Measurements from ENCODE around the gene OGFOD3. TPM values are rescaled to one million over a fixed set of nuclear protein-coding genes. Genes with fewer than 3 reads are reported as not detected.

OGFOD3 gene
- total RNA-seq, 4 donors from 2014 or later = 7.9 to 27.5 (median 25.9) TPM

DNA sequence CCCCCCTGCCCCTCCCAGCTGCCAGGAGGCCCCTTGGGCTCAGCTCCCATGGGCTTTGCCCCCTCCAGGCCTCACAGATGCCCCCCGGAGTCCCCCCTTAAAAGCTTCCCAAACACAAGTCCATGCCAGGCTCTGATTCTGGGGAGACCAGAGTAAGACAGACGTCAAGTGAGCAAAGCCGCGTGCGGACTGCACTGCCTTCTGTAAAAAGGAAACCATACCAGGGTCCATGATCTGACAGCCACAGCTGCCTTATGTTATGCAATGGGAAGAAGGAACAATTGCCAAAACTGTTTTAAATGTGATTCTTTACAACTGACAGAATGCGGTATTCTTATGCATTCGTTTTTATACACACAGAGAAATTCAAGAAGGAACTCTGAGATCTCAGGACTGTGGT, 18.2 kb downstream of the OGFOD3 start:
- H3K9me3 ChIP-seq = no peaks in the 10 kb centered on the region
- in situ Hi-C loops (cut with MboI; ENCODE audit: low pct_ligation_motif_present in 1 of 4, low pct_unique_long_range_greater_than_20kb in 1 of 4, low sequenced_read_pairs in 3 of 4) = no loop called here
- H3K4me3 ChIP-seq = no peak overlapping the region
- no peaks in the 10 kb centered on the region for H3K36me3 ChIP-seq
- no peak overlapping the region for H3K27ac ChIP-seq
- intact Hi-C loops (cut with DNase I; ENCODE audit: low total_unique reads) = no loop called here
- peaks cover 0 to 7% (median 0%) of the 10 kb centered on the region in 4 donors for H3K4me1 ChIP-seq
- no peaks in the 10 kb centered on the region for H3K27me3 ChIP-seq
- TF ChIP-seq POLR2A (IDR thresholded peaks at IDR 0.05) = no peak
- TF ChIP-seq, protein P1, sequence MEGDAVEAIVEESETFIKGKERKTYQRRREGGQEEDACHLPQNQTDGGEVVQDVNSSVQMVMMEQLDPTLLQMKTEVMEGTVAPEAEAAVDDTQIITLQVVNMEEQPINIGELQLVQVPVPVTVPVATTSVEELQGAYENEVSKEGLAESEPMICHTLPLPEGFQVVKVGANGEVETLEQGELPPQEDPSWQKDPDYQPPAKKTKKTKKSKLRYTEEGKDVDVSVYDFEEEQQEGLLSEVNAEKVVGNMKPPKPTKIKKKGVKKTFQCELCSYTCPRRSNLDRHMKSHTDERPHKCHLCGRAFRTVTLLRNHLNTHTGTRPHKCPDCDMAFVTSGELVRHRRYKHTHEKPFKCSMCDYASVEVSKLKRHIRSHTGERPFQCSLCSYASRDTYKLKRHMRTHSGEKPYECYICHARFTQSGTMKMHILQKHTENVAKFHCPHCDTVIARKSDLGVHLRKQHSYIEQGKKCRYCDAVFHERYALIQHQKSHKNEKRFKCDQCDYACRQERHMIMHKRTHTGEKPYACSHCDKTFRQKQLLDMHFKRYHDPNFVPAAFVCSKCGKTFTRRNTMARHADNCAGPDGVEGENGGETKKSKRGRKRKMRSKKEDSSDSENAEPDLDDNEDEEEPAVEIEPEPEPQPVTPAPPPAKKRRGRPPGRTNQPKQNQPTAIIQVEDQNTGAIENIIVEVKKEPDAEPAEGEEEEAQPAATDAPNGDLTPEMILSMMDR (IDR thresholded peaks at IDR 0.05) = no peak
- TF ChIP-seq POLR2AphosphoS5 (IDR thresholded peaks at IDR 0.05) = no peak
- TF ChIP-seq EP300 (IDR thresholded peaks at IDR 0.05; ENCODE audit: low read depth) = no peak
- WGBS, 2 donors (ENCODE audit: low coverage in 1 of 2) = 66 to 84% methylated on average over 2 to 7 of the region's 7 CpGs
- DNase-seq = no peak

DNA sequence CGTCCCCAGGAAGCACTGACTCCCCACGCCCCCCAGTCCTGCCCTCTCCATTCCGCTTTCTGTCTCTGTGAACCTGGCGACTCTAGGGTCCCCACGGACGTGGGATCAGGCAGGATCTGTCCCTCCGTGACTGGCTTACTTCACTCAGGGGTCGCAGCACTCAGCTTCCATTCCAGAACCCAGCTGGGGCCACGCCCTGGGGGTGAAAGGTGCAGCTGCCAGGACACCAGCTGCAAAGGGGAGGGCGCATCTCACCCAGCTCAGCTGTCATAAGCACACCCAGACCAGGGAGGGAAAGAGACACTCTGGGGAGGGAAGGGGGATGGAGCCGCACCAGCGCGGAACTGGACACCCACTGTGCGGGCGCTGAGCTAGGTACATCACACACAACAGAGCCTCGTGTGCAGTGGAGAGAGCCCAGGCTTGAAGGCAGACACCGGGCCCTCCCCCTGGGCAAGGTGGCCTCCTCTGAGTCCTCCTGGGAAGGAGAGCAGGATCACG, 18.7 kb downstream of the OGFOD3 start:
- H3K36me3 ChIP-seq = no peaks in the 10 kb centered on the region
- H3K27me3 ChIP-seq = no peaks in the 10 kb centered on the region
- 88 to 90% methylated on average over 2 to 16 of the region's 18 CpGs for WGBS, 2 donors (ENCODE audit: low coverage in 1 of 2)
- DNase-seq = no peak
- in situ Hi-C loops (cut with MboI; ENCODE audit: low pct_ligation_motif_present in 1 of 4, low pct_unique_long_range_greater_than_20kb in 1 of 4, low sequenced_read_pairs in 3 of 4) = no loop called here
- no peak overlapping the region for H3K27ac ChIP-seq
- peaks cover 0 to 7% (median 0%) of the 10 kb centered on the region in 4 donors for H3K4me1 ChIP-seq
- no peak overlapping the region for H3K4me3 ChIP-seq
- H3K9me3 ChIP-seq = no peaks in the 10 kb centered on the region
- TF ChIP-seq, protein P1 (IDR thresholded peaks at IDR 0.05) = no peak
- TF ChIP-seq POLR2A (IDR thresholded peaks at IDR 0.05) (no peak), EP300 (IDR thresholded peaks at IDR 0.05; ENCODE audit: low read depth) (no peak), POLR2AphosphoS5 (IDR thresholded peaks at IDR 0.05) (no peak)
- intact Hi-C loops (cut with DNase I; ENCODE audit: low total_unique reads) = no loop called here

DNA sequence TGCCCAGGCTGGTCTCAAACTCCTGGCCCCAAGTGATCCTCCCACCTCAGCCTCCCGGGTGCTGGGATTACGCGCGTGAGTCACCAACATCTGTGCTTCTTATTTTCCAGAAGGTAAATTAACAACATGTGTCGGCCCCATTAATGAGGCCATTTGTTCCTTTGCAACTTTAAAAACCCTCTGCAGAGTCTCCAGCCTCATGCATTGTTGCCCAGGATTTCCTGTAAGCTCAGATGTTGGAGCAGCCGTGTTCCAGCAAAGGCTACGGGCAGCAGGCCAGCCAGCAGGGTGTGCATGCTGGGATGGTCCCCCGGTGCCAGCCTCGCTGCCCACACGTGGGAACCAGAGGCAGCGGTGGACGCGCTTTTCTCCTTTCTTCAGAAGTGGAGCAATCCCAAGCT, 19.3 kb downstream of the OGFOD3 start:
- no peak for DNase-seq
- intact Hi-C loops (cut with DNase I; ENCODE audit: low total_unique reads) (no loop called here), in situ Hi-C loops (cut with MboI; ENCODE audit: low pct_ligation_motif_present in 1 of 4, low pct_unique_long_range_greater_than_20kb in 1 of 4, low sequenced_read_pairs in 3 of 4) (no loop called here)
- Histone ChIP-seq H3K4me3 (no peak overlapping the region), H3K27ac (no peak overlapping the region), H3K36me3 (no peaks in the 10 kb centered on the region), H3K9me3 (no peaks in the 10 kb centered on the region), H3K27me3 (no peaks in the 10 kb centered on the region), H3K4me1 (peaks cover 0 to 7% (median 0%) of the 10 kb centered on the region in 4 donors)
- TF ChIP-seq POLR2AphosphoS5 (IDR thresholded peaks at IDR 0.05) (no peak), POLR2A (IDR thresholded peaks at IDR 0.05) (no peak), EP300 (IDR thresholded peaks at IDR 0.05; ENCODE audit: low read depth) (no peak)
- TF ChIP-seq, protein P1 (IDR thresholded peaks at IDR 0.05) = no peak
- 79 to 95% methylated on average over 7 to 13 of the region's 13 CpGs for WGBS, 2 donors (ENCODE audit: low coverage in 1 of 2)

DNA sequence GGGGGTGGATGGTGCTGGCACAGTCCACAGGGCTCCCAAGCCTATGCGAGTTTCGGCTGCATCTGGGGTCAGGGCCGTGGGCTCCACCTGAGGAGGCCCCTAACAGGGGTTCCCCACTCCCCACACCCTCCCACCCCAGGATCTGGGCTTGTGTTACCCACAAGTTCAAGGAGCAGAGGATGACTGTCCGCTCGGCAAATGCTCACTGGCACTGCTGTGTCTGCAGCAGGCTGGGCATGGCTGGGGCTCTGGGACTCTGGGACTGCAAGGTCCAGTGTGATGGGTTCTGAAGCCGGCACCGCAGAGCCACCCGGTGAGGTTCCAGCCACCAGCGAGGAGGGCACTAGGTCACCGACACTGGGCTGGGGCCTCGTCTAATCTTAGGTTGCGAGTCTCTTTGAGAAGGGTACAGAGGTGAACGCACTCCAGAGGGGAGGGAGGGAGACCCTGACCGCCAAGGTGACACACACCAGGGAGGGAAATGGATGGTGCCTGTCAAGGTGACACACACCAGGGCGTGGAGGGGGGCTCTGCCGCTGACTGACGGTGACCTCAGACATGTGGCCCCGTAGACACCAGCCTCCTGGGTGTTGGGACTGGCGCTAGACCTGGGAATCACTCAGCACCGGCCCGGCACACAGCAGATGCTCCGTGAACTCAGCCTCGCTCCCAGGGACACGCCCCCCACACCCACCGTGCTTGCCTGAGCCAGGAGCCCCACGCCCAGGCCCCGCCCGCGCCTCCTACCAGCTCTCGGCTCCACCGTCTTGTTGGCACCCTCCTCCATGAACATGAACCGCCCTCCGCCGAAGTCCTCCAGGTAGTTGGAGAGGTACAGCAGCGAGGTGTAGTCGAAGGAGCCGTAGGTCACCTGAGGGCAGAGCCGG, 20.7 kb downstream of the OGFOD3 start:
- peak; percentile 31 for DNase-seq
- TF ChIP-seq EP300 (IDR thresholded peaks at IDR 0.05; ENCODE audit: low read depth) (no peak), POLR2AphosphoS5 (IDR thresholded peaks at IDR 0.05) (no peak), POLR2A (IDR thresholded peaks at IDR 0.05) (no peak)
- TF ChIP-seq, protein P1 (IDR thresholded peaks at IDR 0.05) = no peak
- H3K4me3 ChIP-seq = no peak overlapping the region
- in situ Hi-C loops (cut with MboI; ENCODE audit: low pct_ligation_motif_present in 1 of 4, low pct_unique_long_range_greater_than_20kb in 1 of 4, low sequenced_read_pairs in 3 of 4) (no loop called here), intact Hi-C loops (cut with DNase I; ENCODE audit: low total_unique reads) (no loop called here)
- no peaks in the 10 kb centered on the region for H3K27me3 ChIP-seq
- 85% methylated on average over 38 of the region's 38 CpGs; no CpG with 5 or more reads in 1 of the 2 donors for WGBS, 2 donors (ENCODE audit: low coverage in 1 of 2)
- H3K27ac ChIP-seq = no peak overlapping the region
- peaks cover 0 to 7% (median 0%) of the 10 kb centered on the region in 4 donors for H3K4me1 ChIP-seq
- no peaks in the 10 kb centered on the region for H3K36me3 ChIP-seq
- no peaks in the 10 kb centered on the region for H3K9me3 ChIP-seq

Measured in transverse colon (tissue), 4 donors.